H9 (cell line): ENCODE data around the gene EID2. TPM values are rescaled to one million over a fixed set of nuclear protein-coding genes. Genes with fewer than 3 reads are reported as not detected.

Experiments used
- DNase-seq: peaks from one replicate; pipeline ENCODE4 v3.0.0-alpha.2; 2017
- H2AFZ ChIP-seq: one replicate; pipeline ENCODE4 v1.6.1; 2013; ENCODE audit warnings: mild to moderate bottlenecking, low read length, control low read depth, moderate library complexity
- H2AK5ac ChIP-seq: 2 replicates; pipeline ENCODE4 v1.6.1; 2013; ENCODE audit warnings: low read length, control low read depth, mixed read lengths; ENCODE audit not compliant: insufficient read length
- H2BK120ac ChIP-seq: one replicate; pipeline ENCODE4 v1.6.1; 2013; ENCODE audit warnings: low read depth, mild to moderate bottlenecking, low read length, control low read depth, inconsistent platforms; ENCODE audit not compliant: poor library complexity, severe bottlenecking
- H2BK12ac ChIP-seq: 2 replicates; pipeline ENCODE4 v1.6.1; 2013; ENCODE audit warnings: low read length, control low read depth, mixed read lengths, low read depth; ENCODE audit not compliant: insufficient read length
- H2BK15ac ChIP-seq: 2 replicates; pipeline ENCODE4 v1.6.1; 2013; ENCODE audit warnings: low read depth, low read length, control low read depth
- H2BK20ac ChIP-seq: one replicate; pipeline ENCODE4 v1.6.1; 2013; ENCODE audit warnings: low read depth, mild to moderate bottlenecking, low read length, control low read depth, inconsistent platforms; ENCODE audit not compliant: poor library complexity, severe bottlenecking
- H2BK5ac ChIP-seq: 2 replicates; pipeline ENCODE4 v1.6.1; 2013; ENCODE audit warnings: low read length, control low read depth, mixed read lengths; ENCODE audit not compliant: insufficient read length
- H3K14ac ChIP-seq: 2 replicates; pipeline ENCODE4 v1.6.1; 2013; ENCODE audit warnings: low read length, control low read depth; ENCODE audit not compliant: insufficient read depth
- H3K18ac ChIP-seq: 2 replicates; pipeline ENCODE4 v1.6.1; 2013; ENCODE audit warnings: low read depth, mild to moderate bottlenecking, mixed read lengths, low read length, control low read depth; ENCODE audit not compliant: insufficient read length
- H3K23ac ChIP-seq: 2 replicates; pipeline ENCODE4 v1.6.1; 2013; ENCODE audit warnings: low read length, control low read depth, mixed read lengths, low read depth; ENCODE audit not compliant: insufficient read length
- H3K23me2 ChIP-seq: 2 replicates; pipeline ENCODE4 v1.6.1; 2013; ENCODE audit warnings: low read depth, mild to moderate bottlenecking, mixed read lengths, low read length, control low read depth; ENCODE audit not compliant: insufficient read length, poor library complexity, severe bottlenecking
- H3K27ac ChIP-seq: 2 replicates; pipeline ENCODE4 v1.5.1; 2013; ENCODE audit warnings: low read length, control low read depth, mixed read lengths, low read depth; ENCODE audit not compliant: insufficient read length
- H3K27me3 ChIP-seq: 2 replicates; pipeline ENCODE4 v1.6.1; 2013; ENCODE audit warnings: low read length, control low read depth, inconsistent platforms; ENCODE audit not compliant: insufficient read depth
- H3K4ac ChIP-seq: 2 replicates; pipeline ENCODE4 v1.6.1; 2013; ENCODE audit warnings: low read depth, mild to moderate bottlenecking, control low read depth, inconsistent platforms, low read length, moderate library complexity
- H3K4me1 ChIP-seq: 2 replicates; pipeline ENCODE4 v1.6.1; 2013; ENCODE audit warnings: low read length, control low read depth, inconsistent platforms; ENCODE audit not compliant: insufficient read depth
- H3K4me2 ChIP-seq: 2 replicates; pipeline ENCODE4 v1.6.1; 2013; ENCODE audit warnings: low read length, control low read depth, mixed read lengths; ENCODE audit not compliant: insufficient read length, insufficient read depth
- H3K56ac ChIP-seq: 2 replicates; pipeline ENCODE4 v1.6.1; 2013; ENCODE audit warnings: low read depth, mild to moderate bottlenecking, mixed read lengths, low read length, control low read depth; ENCODE audit not compliant: insufficient read length
- H3K79me1 ChIP-seq: 2 replicates; pipeline ENCODE4 v1.6.1; 2013; ENCODE audit warnings: low read depth, mild to moderate bottlenecking, moderate library complexity, low read length, control low read depth, inconsistent platforms; ENCODE audit not compliant: insufficient read depth, poor library complexity, severe bottlenecking
- H3K79me2 ChIP-seq: 2 replicates; pipeline ENCODE4 v1.6.1; 2013; ENCODE audit warnings: low read length, control low read depth, inconsistent platforms; ENCODE audit not compliant: insufficient read depth
- H3K9ac ChIP-seq: 2 replicates; pipeline ENCODE4 v1.6.1; 2013; ENCODE audit warnings: low read length, control low read depth, mixed read lengths; ENCODE audit not compliant: insufficient read length; ENCODE audit errors: extremely low read depth
- H3K9me3 ChIP-seq: one replicate; pipeline ENCODE4 v1.6.1; 2013; ENCODE audit warnings: low read depth, low read length, inconsistent platforms; ENCODE audit not compliant: control insufficient read depth
- H3T11ph ChIP-seq: one replicate; pipeline ENCODE4 v1.6.1; 2013; ENCODE audit warnings: mild to moderate bottlenecking, low read length, control low read depth, inconsistent platforms
- H4K20me1 ChIP-seq: one replicate; pipeline ENCODE4 v1.6.1; 2013; ENCODE audit not compliant: control insufficient read depth, insufficient read length, insufficient read depth
- H4K5ac ChIP-seq: 2 replicates; pipeline ENCODE4 v1.6.1; 2013; ENCODE audit warnings: low read depth, mild to moderate bottlenecking, mixed read lengths, low read length, control low read depth; ENCODE audit not compliant: insufficient read length
- H4K8ac ChIP-seq: replicated peaks from 2 replicates; pipeline ENCODE4 v1.6.1; 2013; ENCODE audit warnings: low read length, control low read depth, mixed read lengths, low read depth; ENCODE audit not compliant: insufficient read length
- H4K91ac ChIP-seq: 2 replicates; pipeline ENCODE4 v1.6.1; 2013; ENCODE audit warnings: low read depth, mild to moderate bottlenecking, moderate library complexity, mixed read lengths, low read length, control low read depth; ENCODE audit not compliant: insufficient read length
- H3K27ac Mint-ChIP-seq, 3 experiments: 2 replicates in 2 of 3; 3 replicates in 1 of 3; pipeline ENCODE4 v1.8.0; 2020 to 2021; ENCODE audit warnings: mixed read lengths in 3 of 3, mild to moderate bottlenecking in 1 of 3, moderate library complexity in 1 of 3
- H3K27me3 Mint-ChIP-seq: 2 replicates; pipeline ENCODE4 v1.8.0; 2021; ENCODE audit warnings: low read depth, mild to moderate bottlenecking, moderate library complexity, mixed read lengths
- H3K36me3 Mint-ChIP-seq, 3 experiments: 2 replicates in 2 of 3; 3 replicates in 1 of 3; pipeline ENCODE4 v1.8.0; 2020 to 2021; ENCODE audit warnings: low read depth in 3 of 3, mixed read lengths in 3 of 3; ENCODE audit not compliant: insufficient read depth in 1 of 3
- H3K4me1 Mint-ChIP-seq, 2 experiments: 2 replicates each; pipeline ENCODE4 v1.8.0; 2020; ENCODE audit warnings: mixed read lengths in 2 of 2
- H3K4me3 Mint-ChIP-seq, 2 experiments: 2 replicates in 1 of 2; 3 replicates in 1 of 2; pipeline ENCODE4 v1.8.0; 2020 to 2021; ENCODE audit warnings: mild to moderate bottlenecking in 2 of 2, mixed read lengths in 2 of 2, moderate library complexity in 1 of 2
- H3K9me3 Mint-ChIP-seq, 2 experiments: 2 replicates in 1 of 2; 3 replicates in 1 of 2; pipeline ENCODE4 v1.8.0; 2020; ENCODE audit warnings: mild to moderate bottlenecking in 2 of 2, mixed read lengths in 2 of 2, moderate library complexity in 1 of 2
- WGBS: extraction: QIAGEN DNeasy Blood & Tissue Kit; methylation state at CpG from one replicate; pipeline ENCODE4 v1.1.7; 2013; ENCODE audit warnings: missing lambda C conversion rate, low lambda C conversion rate, mixed read lengths; ENCODE audit not compliant: insufficient read length; ENCODE audit errors: extremely low coverage; 5-methylcytosine and 5-hydroxymethylcytosine counted together
- total RNA-seq: library from RNA; stranded (reverse); gene quantifications from 2 replicates; pipeline ENCODE4 v1.2.1, GENCODE V29; 2021
- TF ChIP-seq, protein P1 (sequence below): fragments of 200-600 bp; sonication (generic); conservative IDR thresholded peaks from 3 replicates; pipeline ENCODE4 v1.8.0; 2021; ENCODE audit warnings: antibody characterized with exemption, mild to moderate bottlenecking

EID2 gene
- total RNA-seq, 1 experiment from 2014 or later, result 18.8 TPM

DNA sequence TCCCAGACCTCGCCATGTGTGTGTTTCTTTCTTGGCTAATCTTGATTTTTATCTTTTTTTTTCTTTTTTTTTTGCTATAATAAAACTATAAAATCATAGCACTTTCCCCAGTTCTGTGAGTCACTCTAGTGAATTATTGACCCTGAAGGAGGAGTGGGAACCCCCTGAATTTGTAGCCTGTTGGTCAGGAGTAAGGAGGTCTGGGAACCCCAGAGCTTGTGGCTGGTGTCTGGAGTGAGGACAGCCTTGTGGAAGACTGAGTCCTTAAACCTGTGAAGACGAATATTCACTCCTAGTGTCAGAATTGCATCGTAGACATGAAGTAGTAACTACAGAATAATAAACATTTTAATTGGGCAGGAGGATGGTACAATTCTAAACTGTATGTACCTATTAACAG is 14.8 kb downstream of the EID2 start:
- H3K4me1 Mint-ChIP-seq, result no peaks in the 10 kb centered on the region
- Histone ChIP-seq H3K4me2 (no peak overlapping the region), H3K4me1 (no peaks in the 10 kb centered on the region), H2BK5ac (no peak overlapping the region), H2AK5ac (no peak overlapping the region), H4K91ac (no peak overlapping the region), H3K23me2 (no peaks in the 10 kb centered on the region), H3K18ac (no peak overlapping the region), H2BK15ac (no peak overlapping the region), H3K27me3 (no peaks in the 10 kb centered on the region), H2AFZ (no peak overlapping the region), H4K20me1 (no peaks in the 10 kb centered on the region), H3T11ph (no peak overlapping the region), H3K4ac (no peak overlapping the region), H3K27ac (no peak overlapping the region), H3K14ac (no peak overlapping the region), H3K9me3 (no peaks in the 10 kb centered on the region), H2BK12ac (no peak overlapping the region), H2BK120ac (no peak overlapping the region), H3K23ac (no peak overlapping the region), H4K5ac (no peak overlapping the region), H3K79me2 (no peaks in the 10 kb centered on the region), H3K56ac (no peak overlapping the region), H3K9ac (no peak overlapping the region), H4K8ac (no peak overlapping the region), H2BK20ac (no peak overlapping the region), H3K79me1 (no peaks in the 10 kb centered on the region)
- no peak for DNase-seq
- no peaks in the 10 kb centered on the region for H3K9me3 Mint-ChIP-seq
- no peaks in the 10 kb centered on the region for H3K27me3 Mint-ChIP-seq
- TF ChIP-seq, protein P1, sequence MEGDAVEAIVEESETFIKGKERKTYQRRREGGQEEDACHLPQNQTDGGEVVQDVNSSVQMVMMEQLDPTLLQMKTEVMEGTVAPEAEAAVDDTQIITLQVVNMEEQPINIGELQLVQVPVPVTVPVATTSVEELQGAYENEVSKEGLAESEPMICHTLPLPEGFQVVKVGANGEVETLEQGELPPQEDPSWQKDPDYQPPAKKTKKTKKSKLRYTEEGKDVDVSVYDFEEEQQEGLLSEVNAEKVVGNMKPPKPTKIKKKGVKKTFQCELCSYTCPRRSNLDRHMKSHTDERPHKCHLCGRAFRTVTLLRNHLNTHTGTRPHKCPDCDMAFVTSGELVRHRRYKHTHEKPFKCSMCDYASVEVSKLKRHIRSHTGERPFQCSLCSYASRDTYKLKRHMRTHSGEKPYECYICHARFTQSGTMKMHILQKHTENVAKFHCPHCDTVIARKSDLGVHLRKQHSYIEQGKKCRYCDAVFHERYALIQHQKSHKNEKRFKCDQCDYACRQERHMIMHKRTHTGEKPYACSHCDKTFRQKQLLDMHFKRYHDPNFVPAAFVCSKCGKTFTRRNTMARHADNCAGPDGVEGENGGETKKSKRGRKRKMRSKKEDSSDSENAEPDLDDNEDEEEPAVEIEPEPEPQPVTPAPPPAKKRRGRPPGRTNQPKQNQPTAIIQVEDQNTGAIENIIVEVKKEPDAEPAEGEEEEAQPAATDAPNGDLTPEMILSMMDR, result no peak
- no peak overlapping the region for H3K4me3 Mint-ChIP-seq
- WGBS, result no CpG with 5 or more reads among the region's 3 CpGs
- peak overlapping the region in 1 of 3 experiments; percentile 82; a peak in 2 of 7 replicates for H3K27ac Mint-ChIP-seq
- peaks cover 7 to 23% (median 18%) of the 10 kb centered on the region in 3 experiments; a peak in 6 of 7 replicates for H3K36me3 Mint-ChIP-seq
